Measurements from ENCODE around the gene HELZ. TPM values are rescaled to one million over a fixed set of nuclear protein-coding genes. Genes with fewer than 3 reads are reported as not detected.
A peak's percentile ranks its signal among the peaks of the same experiment; 100 is the strongest.

Gene HELZ
- total RNA-seq, 1 experiment from 2014 or later, result 49.8 TPM

DNA sequence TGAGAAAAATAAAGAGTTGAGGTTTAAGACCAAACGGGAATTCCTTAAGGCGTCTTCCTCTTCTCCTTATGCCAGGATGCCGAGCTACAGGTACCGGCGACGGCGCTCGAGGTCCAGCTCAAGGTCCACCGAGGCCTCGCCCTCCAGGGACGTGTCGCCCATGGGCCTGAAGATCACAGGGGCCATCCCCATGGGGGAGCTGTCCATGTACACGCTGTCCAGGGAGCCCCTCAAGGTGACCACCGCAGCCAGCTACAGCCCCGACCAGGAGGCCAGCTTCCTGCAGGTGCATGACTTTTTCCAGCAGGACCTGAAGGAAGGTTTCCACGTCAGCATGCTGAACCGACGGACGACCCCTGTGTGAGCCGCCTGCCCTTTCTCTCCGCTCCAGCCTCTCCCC, 214.4 kb downstream of the HELZ start:
- peaks cover 0 to 3% (median 0%) of the 10 kb centered on the region in 3 experiments; a peak in 1 of 7 replicates for H3K36me3 Mint-ChIP-seq (ENCODE audit: insufficient read depth in 1 of 3, low read depth in 3 of 3)
- no peak overlapping the region for H3K56ac ChIP-seq (ENCODE audit: insufficient read length, low read depth, low read length)
- H3K18ac ChIP-seq (ENCODE audit: insufficient read length, low read depth, low read length), result no peak overlapping the region
- no peaks in the 10 kb centered on the region for H3K79me1 ChIP-seq (ENCODE audit: insufficient read depth, low read depth, low read length, poor library complexity, severe bottlenecking)
- H3T11ph ChIP-seq (ENCODE audit: low read length), result no peak overlapping the region
- H2BK120ac ChIP-seq (ENCODE audit: low read depth, low read length, poor library complexity, severe bottlenecking), result no peak overlapping the region
- H4K91ac ChIP-seq (ENCODE audit: insufficient read length, low read depth, low read length), result no peak overlapping the region
- no peak overlapping the region for H3K4me2 ChIP-seq (ENCODE audit: insufficient read depth, insufficient read length, low read length)
- H3K27me3 ChIP-seq (ENCODE audit: insufficient read depth, low read length), result no peaks in the 10 kb centered on the region
- H4K5ac ChIP-seq (ENCODE audit: insufficient read length, low read depth, low read length), result no peak overlapping the region
- H3K4ac ChIP-seq (ENCODE audit: low read depth, low read length), result no peak overlapping the region
- no peak overlapping the region; the same call in 1 of the 2 replicates for H3K14ac ChIP-seq (ENCODE audit: insufficient read depth, low read length)
- no peaks in the 10 kb centered on the region for H3K79me2 ChIP-seq (ENCODE audit: insufficient read depth, low read length)
- H3K4me1 Mint-ChIP-seq, result no peaks in the 10 kb centered on the region
- no peak for DNase-seq
- H3K27me3 Mint-ChIP-seq (ENCODE audit: low read depth), result peaks cover under 1% of the 10 kb centered on the region; the same call in 1 of the 2 replicates
- H4K20me1 ChIP-seq (ENCODE audit: control insufficient read depth, insufficient read depth, insufficient read length), result no peaks in the 10 kb centered on the region
- no peak overlapping the region for H2BK20ac ChIP-seq (ENCODE audit: low read depth, low read length, poor library complexity, severe bottlenecking)
- H3K23ac ChIP-seq (ENCODE audit: insufficient read length, low read depth, low read length), result no peak overlapping the region
- H2AFZ ChIP-seq (ENCODE audit: low read length), result no peak overlapping the region
- TF ChIP-seq, protein P1, sequence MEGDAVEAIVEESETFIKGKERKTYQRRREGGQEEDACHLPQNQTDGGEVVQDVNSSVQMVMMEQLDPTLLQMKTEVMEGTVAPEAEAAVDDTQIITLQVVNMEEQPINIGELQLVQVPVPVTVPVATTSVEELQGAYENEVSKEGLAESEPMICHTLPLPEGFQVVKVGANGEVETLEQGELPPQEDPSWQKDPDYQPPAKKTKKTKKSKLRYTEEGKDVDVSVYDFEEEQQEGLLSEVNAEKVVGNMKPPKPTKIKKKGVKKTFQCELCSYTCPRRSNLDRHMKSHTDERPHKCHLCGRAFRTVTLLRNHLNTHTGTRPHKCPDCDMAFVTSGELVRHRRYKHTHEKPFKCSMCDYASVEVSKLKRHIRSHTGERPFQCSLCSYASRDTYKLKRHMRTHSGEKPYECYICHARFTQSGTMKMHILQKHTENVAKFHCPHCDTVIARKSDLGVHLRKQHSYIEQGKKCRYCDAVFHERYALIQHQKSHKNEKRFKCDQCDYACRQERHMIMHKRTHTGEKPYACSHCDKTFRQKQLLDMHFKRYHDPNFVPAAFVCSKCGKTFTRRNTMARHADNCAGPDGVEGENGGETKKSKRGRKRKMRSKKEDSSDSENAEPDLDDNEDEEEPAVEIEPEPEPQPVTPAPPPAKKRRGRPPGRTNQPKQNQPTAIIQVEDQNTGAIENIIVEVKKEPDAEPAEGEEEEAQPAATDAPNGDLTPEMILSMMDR (conservative IDR thresholded peaks at IDR 0.05), result no peak
- no peak overlapping the region for H2BK12ac ChIP-seq (ENCODE audit: insufficient read length, low read depth, low read length)
- peak overlapping the region in 1 of 3 experiments; percentile 61; a peak in 2 of 7 replicates for H3K27ac Mint-ChIP-seq
- no peak overlapping the region for H2AK5ac ChIP-seq (ENCODE audit: insufficient read length, low read length)
- H3K27ac ChIP-seq (ENCODE audit: insufficient read length, low read depth, low read length), result no peak overlapping the region
- H3K9me3 ChIP-seq (ENCODE audit: control insufficient read depth, low read depth, low read length), result no peaks in the 10 kb centered on the region
- no peaks in the 10 kb centered on the region for H3K4me1 ChIP-seq (ENCODE audit: insufficient read depth, low read length)
- WGBS (ENCODE audit: extremely low coverage, insufficient read length, low lambda C conversion rate), result no CpG with 5 or more reads among the region's 21 CpGs
- H2BK5ac ChIP-seq (ENCODE audit: insufficient read length, low read length), result no peak overlapping the region
- no peak overlapping the region for H3K4me3 Mint-ChIP-seq
- no peaks in the 10 kb centered on the region for H3K23me2 ChIP-seq (ENCODE audit: insufficient read length, low read depth, low read length, poor library complexity, severe bottlenecking)
- H2BK15ac ChIP-seq (ENCODE audit: low read depth, low read length), result no peak overlapping the region
- H3K9me3 Mint-ChIP-seq, result peaks cover 0 to 2% of the 10 kb centered on the region in 2 experiments; a peak in 1 of 5 replicates
- no peak overlapping the region for H4K8ac ChIP-seq (replicated peaks; ENCODE audit: insufficient read length, low read depth, low read length)
- H3K9ac ChIP-seq (ENCODE audit: extremely low read depth, insufficient read length, low read length), result no peak overlapping the region

All from H9 (cell line).